Naive thymus-derived CD8-positive, alpha-beta T cell (primary cell): ENCODE data around the gene CSNK1A1L. TPM values are rescaled to one million over a fixed set of nuclear protein-coding genes. Genes with fewer than 3 reads are reported as not detected.
A peak's percentile ranks its signal among the peaks of the same experiment; 100 is the strongest.

Experiments
- ATAC-seq, 2 donors: fragments of 150-1000 bp; cut with Tn5 transposase in 1 of 2; sonication (Bioruptor Pico), chemical (Tn5 transposase) in 1 of 2; 1 replicate in 1 of 2; 2 replicates in 1 of 2; pipeline ENCODE4 v1.10.0; 2021; ENCODE audit warnings: mild to moderate bottlenecking in 2 of 2, moderate library complexity in 2 of 2
- POLR2A ChIA-PET: fragments of 350-600 bp; sonication (Branson Sonifier 250); formaldehyde crosslinking; loops from one replicate; lab custom pipeline; 2021; ENCODE audit warnings: antibody characterized with exemption; lab: Charles Lee
- DNase-seq, 10 donors: peaks; one replicate each; pipeline versions ENCODE4 v3.0.0 to v3.0.0-alpha.2; 2020 to 2022
- H3K27ac Mint-ChIP-seq, 10 donors: one replicate each; pipeline ENCODE4 v1.8.0; 2020 to 2022; ENCODE audit warnings: mild to moderate bottlenecking in 10 of 10, mixed read lengths in 10 of 10, moderate library complexity in 4 of 10, inconsistent platforms in 1 of 10
- H3K27me3 Mint-ChIP-seq, 5 donors: one replicate each; pipeline ENCODE4 v1.8.0; 2021 to 2022; ENCODE audit warnings: mixed read lengths in 5 of 5
- H3K36me3 Mint-ChIP-seq, 3 donors: one replicate each; pipeline ENCODE4 v1.8.0; 2020 to 2022; ENCODE audit warnings: mixed read lengths in 3 of 3, mild to moderate bottlenecking in 2 of 3, inconsistent platforms in 1 of 3
- H3K4me1 Mint-ChIP-seq, 4 donors: one replicate each; pipeline ENCODE4 v1.8.0; 2021 to 2022; ENCODE audit warnings: mixed read lengths in 4 of 4
- H3K4me3 Mint-ChIP-seq, 10 donors: one replicate each; pipeline ENCODE4 v1.8.0; 2020 to 2022; ENCODE audit warnings: mild to moderate bottlenecking in 10 of 10, mixed read lengths in 10 of 10, moderate library complexity in 6 of 10, inconsistent platforms in 1 of 10
- H3K9me3 Mint-ChIP-seq, 9 donors: one replicate each; pipeline ENCODE4 v1.8.0; 2020 to 2022; ENCODE audit warnings: mixed read lengths in 9 of 9, mild to moderate bottlenecking in 3 of 9, inconsistent platforms in 1 of 9, moderate library complexity in 1 of 9
- polyA plus RNA-seq, 3 donors: library from polyadenylated mRNA; unstranded; fragments of 300-500 nt; fragmentation: Illumina TruSeq; gene quantifications; one replicate each; pipeline ENCODE4 v1.2.3, GENCODE V29; 2021
- total RNA-seq, 8 experiments: library from RNA in 2 of 8; stranded (reverse) in 2 of 8; gene quantifications; one replicate each; pipeline ENCODE4 v1.2.3 and lab custom pipeline; 2021 to 2026

The CSNK1A1L gene
- total and polyA plus RNA-seq, 5 experiments from 2014 or later, result not detected

DNA sequence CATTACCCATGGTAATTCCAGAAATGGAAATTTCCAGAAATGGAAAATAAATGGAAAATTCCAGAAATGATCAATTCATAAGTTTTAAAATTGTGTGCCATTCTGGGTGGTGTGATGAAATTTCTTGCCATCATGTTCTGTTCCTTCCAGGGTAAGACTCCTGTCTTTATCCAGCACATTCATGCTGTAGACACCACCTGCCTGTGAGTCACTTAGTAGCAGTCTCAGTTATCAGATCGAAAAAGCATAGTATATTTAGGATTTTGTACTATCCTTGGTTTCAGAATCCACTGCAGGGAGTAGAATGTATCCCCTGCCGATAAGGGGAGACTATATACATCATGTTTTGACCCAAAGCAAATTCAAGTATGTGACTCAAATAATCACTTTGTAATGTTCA, 26.7 kb upstream of the CSNK1A1L start:
- peaks cover 0 to 7% (median 3%) of the 10 kb centered on the region in 5 donors for H3K27me3 Mint-ChIP-seq

DNA sequence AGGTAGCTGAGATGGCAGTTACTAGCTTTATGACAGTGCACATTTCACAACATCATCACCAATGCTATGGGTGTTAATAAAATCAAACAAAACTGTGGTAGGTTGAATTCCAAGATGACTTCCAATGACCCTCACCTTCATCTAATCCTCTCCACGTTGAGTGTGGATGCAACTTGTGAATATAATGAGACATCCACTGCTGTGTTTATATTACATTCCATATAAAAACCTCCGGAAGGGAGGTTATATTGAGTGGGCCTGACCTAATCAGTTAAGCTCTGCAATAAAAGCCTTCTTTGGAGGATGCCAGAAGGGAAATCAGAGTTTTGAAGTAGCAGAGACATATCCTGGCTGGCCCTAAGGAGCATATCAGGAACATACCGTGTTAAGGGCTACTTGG, 25.6 kb upstream of the CSNK1A1L start:
- Mint-ChIP-seq H3K36me3 (peaks cover 0 to 4% (median 0%) of the 10 kb centered on the region in 3 donors), H3K4me3 (no peak overlapping the region), H3K4me1 (no peaks in the 10 kb centered on the region)

More for the DNA sequence above, 26.7 kb upstream of the CSNK1A1L start:
- DNase-seq, result no peak
- Mint-ChIP-seq H3K4me3 (no peak overlapping the region), H3K9me3 (peaks cover 0 to 4% (median 0%) of the 10 kb centered on the region in 9 donors), H3K27ac (no peak overlapping the region), H3K4me1 (no peaks in the 10 kb centered on the region), H3K36me3 (peaks cover 0 to 4% (median 0%) of the 10 kb centered on the region in 3 donors)
- no peak for ATAC-seq
- POLR2A ChIA-PET, result no interaction called here

DNA sequence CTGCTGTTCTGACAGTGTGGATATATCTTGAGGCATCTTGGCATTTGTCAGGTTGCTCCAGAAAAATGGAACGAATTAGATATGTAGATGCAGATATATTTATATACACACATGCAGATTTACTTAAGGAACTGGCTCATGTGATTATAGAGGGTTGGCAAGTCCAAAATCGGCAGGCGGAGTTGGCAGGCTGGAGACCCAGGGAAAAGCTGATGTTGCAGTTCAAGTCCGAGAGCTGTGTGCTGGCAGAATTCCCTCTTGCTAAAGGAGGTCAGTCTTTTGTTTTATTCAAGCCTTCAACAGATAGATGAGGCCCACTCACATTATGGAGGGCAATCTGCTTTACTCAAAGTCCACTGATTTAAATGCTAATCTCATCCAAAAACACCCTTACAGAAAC, 24.4 kb upstream of the CSNK1A1L start:
- Mint-ChIP-seq H3K9me3 (peaks cover 0 to 4% (median 0%) of the 10 kb centered on the region in 9 donors), H3K27me3 (peaks cover 0 to 10% (median 5%) of the 10 kb centered on the region in 5 donors), H3K4me3 (no peak overlapping the region), H3K4me1 (no peaks in the 10 kb centered on the region), H3K27ac (no peak overlapping the region), H3K36me3 (peaks cover 0 to 4% (median 0%) of the 10 kb centered on the region in 3 donors)
- POLR2A ChIA-PET, result no interaction called here
- DNase-seq (no peak), ATAC-seq (no peak)

More for the DNA sequence above, 25.6 kb upstream of the CSNK1A1L start:
- ATAC-seq (no peak), DNase-seq (no peak)
- POLR2A ChIA-PET, result no interaction called here
- Mint-ChIP-seq H3K27ac (no peak overlapping the region), H3K27me3 (peaks cover 0 to 10% (median 5%) of the 10 kb centered on the region in 5 donors), H3K9me3 (peaks cover 0 to 4% (median 0%) of the 10 kb centered on the region in 9 donors)

DNA sequence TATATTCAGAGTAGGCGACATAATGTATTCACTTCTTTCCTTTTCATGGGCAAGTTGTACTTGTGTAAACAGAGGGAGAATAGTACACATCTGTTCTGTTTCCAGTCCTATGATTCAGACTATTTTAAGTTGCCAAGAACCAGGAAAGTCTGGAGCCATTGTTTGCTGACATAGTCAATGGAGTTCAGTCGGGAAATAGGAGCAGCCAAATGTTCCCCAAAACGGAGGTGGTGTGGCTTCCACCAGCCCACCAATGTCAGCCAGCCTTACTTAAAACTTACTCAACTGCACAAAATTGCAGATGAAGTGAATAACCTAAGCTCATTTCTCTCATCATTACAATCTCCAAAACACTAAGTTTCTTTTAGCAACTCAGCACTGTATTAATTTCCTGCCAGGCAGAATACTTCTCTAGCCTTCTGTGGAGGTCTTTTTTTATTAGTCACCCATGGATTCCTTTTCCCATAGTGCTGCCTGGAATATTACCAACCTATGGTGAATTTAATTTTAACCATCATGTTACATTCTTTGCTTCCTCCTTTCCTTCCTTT, 22.3 kb upstream of the CSNK1A1L start:
- ATAC-seq, result no peak
- peaks cover 0 to 4% (median 0%) of the 10 kb centered on the region in 9 donors for H3K9me3 Mint-ChIP-seq
- peaks cover 0 to 4% (median 0%) of the 10 kb centered on the region in 3 donors for H3K36me3 Mint-ChIP-seq
- no peak overlapping the region for H3K4me3 Mint-ChIP-seq
- POLR2A ChIA-PET, result no interaction called here
- no peak overlapping the region for H3K27ac Mint-ChIP-seq
- H3K27me3 Mint-ChIP-seq, result peaks cover 0 to 16% (median 9%) of the 10 kb centered on the region in 5 donors
- DNase-seq, result no peak
- H3K4me1 Mint-ChIP-seq, result no peaks in the 10 kb centered on the region

DNA sequence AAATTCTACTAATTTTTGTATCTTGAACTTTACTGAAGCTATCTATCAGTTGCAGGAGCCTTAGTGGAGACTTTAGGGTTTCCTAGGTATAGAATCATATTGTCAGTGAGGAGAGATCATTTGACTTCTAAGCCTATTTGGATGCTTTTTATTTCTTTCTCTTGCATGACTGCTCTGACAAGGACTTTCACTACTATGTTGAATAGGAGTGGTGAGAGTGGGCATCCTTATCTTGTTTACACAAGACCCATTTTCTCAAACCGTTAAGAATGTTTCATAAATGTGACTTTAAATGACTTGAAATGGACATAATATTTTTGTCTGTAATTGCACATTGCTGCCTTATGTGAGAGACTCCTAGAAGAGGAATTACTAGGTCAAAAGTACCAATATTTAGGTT, 17.9 kb upstream of the CSNK1A1L start:
- POLR2A ChIA-PET, result no interaction called here
- Mint-ChIP-seq H3K36me3 (no peaks in the 10 kb centered on the region), H3K9me3 (no peaks in the 10 kb centered on the region), H3K4me1 (no peaks in the 10 kb centered on the region), H3K4me3 (no peak overlapping the region), H3K27ac (no peak overlapping the region), H3K27me3 (peaks cover 7 to 27% (median 14%) of the 10 kb centered on the region in 5 donors)
- ATAC-seq, result no peak
- no peak for DNase-seq

DNA sequence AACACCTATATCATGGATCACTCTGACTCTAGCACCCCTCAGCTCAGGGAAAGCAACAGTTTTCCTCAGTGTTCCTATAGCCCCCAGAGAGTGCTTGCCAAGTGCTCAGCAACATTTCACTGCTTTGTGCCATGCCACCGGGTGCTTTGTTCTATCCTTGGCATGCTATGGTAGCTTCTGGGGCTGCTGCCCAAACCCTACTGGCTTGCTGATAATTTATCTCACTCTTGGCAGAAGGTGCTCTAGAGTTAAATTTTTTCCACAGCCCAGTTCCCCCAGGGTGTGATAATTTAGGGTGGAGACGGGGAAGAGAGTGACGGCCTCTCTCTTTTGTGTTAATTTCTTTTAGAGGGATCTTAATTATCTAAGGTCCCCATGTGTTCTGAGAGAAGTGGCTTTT, 12.6 kb upstream of the CSNK1A1L start:
- DNase-seq, result no peak
- no peaks in the 10 kb centered on the region for H3K9me3 Mint-ChIP-seq
- H3K27ac Mint-ChIP-seq, result no peak overlapping the region
- no peak overlapping the region for H3K4me3 Mint-ChIP-seq
- ATAC-seq, result no peak
- no peaks in the 10 kb centered on the region for H3K4me1 Mint-ChIP-seq
- no peaks in the 10 kb centered on the region for H3K36me3 Mint-ChIP-seq
- POLR2A ChIA-PET, result no interaction called here
- H3K27me3 Mint-ChIP-seq, result peaks cover 4 to 17% (median 10%) of the 10 kb centered on the region in 5 donors

DNA sequence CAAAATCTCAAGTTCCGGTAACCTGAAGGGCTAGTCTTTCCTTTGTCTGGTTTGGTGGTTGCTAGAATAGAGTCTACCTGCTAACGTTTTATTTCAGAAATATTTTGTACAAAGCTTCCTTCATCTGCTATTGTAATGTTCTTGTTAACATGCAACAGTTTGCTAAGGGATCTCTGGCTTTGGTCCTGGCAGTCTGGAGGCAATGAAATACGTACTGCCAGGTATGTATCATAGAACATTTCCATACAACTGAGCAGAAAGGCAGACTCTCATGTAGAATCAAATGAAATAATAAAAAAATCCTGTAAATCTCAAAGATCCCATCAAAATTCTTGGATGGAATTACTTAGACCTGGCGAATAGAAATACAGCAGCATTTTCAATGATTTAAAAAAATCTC, 8.8 kb upstream of the CSNK1A1L start:
- POLR2A ChIA-PET, result no interaction called here
- no peak for ATAC-seq
- DNase-seq, result no peak
- no peak overlapping the region for H3K27ac Mint-ChIP-seq
- H3K4me3 Mint-ChIP-seq, result no peak overlapping the region
- H3K36me3 Mint-ChIP-seq, result no peaks in the 10 kb centered on the region
- peaks cover 0 to 7% (median 2%) of the 10 kb centered on the region in 5 donors for H3K27me3 Mint-ChIP-seq
- no peaks in the 10 kb centered on the region for H3K4me1 Mint-ChIP-seq
- H3K9me3 Mint-ChIP-seq, result no peaks in the 10 kb centered on the region

DNA sequence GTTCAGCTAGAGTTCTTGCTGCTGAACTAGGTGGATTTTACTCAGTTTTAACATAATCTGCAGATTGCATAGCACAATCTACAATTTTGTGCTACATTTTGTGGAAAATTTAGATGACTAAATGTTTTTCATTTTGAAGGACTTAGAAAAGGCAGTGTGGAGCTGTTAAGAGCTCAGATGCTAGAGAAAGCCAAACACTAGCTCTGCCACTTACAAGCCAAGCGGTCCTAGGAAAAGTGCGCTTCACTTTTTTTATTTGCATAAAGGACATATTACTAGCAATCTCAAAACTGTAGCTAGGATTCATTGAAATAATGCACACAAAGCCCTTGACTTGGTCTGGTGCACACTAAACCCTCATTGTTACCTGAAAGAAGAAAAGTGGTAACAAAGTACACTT, 8.1 kb upstream of the CSNK1A1L start:
- POLR2A ChIA-PET, result no interaction called here
- DNase-seq (no peak), ATAC-seq (no peak)
- H3K4me3 Mint-ChIP-seq, result no peak overlapping the region
- H3K9me3 Mint-ChIP-seq, result no peaks in the 10 kb centered on the region
- peaks cover 0 to 7% (median 2%) of the 10 kb centered on the region in 5 donors for H3K27me3 Mint-ChIP-seq
- H3K36me3 Mint-ChIP-seq, result no peaks in the 10 kb centered on the region
- H3K4me1 Mint-ChIP-seq, result no peaks in the 10 kb centered on the region
- H3K27ac Mint-ChIP-seq, result no peak overlapping the region

DNA sequence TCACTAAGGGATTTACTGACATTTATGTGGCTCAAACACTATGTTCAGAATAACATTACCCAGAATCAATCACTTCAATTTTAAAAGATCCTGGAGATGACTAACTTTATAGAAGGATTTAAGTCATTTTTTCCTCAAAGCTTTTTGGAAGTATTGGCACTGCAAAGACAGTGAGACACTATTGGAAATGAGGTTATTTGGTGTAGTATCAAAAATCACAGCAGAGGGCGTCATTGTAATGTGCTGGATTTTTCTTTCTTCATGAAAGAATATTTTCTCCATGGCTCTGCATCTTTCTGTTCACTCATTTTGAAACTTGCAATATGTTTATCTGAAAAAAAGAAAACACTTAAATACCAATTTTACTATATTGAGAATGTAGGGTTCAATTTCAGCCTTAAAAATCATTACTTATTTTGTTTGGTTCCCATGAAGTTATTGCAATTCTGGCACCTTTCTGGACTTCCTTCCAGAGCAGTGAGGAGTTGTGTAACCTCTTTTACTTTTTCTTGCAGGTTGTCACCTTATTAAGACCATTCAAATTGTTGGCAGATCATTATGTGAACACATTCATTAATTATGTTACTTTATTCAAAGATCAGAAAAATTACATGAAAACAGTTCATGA, 3.7 kb upstream of the CSNK1A1L start:
- DNase-seq (peak in 2 of 10 donors; percentile 0 to 1), ATAC-seq (no peak)
- H3K27ac Mint-ChIP-seq, result no peak overlapping the region
- H3K4me3 Mint-ChIP-seq, result no peak overlapping the region
- peaks cover 0 to 7% (median 0%) of the 10 kb centered on the region in 5 donors for H3K27me3 Mint-ChIP-seq
- no peaks in the 10 kb centered on the region for H3K36me3 Mint-ChIP-seq
- POLR2A ChIA-PET, result no interaction called here
- H3K9me3 Mint-ChIP-seq, result no peaks in the 10 kb centered on the region
- H3K4me1 Mint-ChIP-seq, result no peaks in the 10 kb centered on the region

DNA sequence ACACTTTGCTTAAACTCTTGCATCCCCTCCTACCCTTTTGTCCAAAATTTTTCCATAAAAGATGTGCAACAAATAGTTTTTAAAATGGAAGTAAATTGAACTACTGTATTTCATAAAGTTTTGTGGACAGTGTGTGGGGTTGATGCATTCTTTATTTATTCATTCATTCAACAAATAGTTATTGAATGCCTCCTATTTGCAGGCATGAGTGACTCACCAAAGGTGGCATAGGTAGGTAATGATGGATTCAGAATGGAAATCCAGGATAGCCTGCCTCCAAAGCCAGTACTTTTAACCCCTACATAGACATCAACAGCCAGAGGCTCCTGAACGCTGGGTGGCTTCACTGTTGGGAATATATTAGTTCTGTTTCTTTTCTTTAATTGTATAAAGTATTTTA, 2.4 kb upstream of the CSNK1A1L start:
- ATAC-seq (no peak), DNase-seq (no peak)
- Mint-ChIP-seq H3K27ac (no peak overlapping the region), H3K4me3 (no peak overlapping the region), H3K4me1 (no peaks in the 10 kb centered on the region), H3K9me3 (no peaks in the 10 kb centered on the region), H3K27me3 (peaks cover 0 to 5% (median under 1%) of the 10 kb centered on the region in 5 donors), H3K36me3 (no peaks in the 10 kb centered on the region)
- POLR2A ChIA-PET, result no interaction called here

DNA sequence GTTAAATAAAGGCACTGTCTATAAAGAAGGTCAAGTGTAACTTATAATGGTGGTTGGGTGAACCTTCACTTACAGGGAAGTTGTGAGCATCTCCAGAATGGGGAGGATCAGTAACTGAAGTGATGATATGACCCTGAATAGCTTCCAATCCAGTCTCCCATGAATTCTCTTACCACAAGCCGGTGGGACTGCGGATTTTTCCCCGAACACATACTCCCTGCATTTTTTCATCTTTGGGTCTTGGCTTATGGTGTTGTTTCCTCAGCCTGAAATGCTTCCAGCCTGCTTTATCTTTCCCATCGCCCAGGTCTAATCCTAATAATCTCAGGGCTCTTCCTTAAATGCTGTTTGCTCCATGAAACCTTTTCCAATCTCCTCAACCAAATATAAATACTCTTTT, 2.0 kb upstream of the CSNK1A1L start:
- Mint-ChIP-seq H3K36me3 (no peaks in the 10 kb centered on the region), H3K4me1 (no peaks in the 10 kb centered on the region), H3K27ac (no peak overlapping the region), H3K9me3 (no peaks in the 10 kb centered on the region), H3K27me3 (peaks cover 0 to 4% (median 2%) of the 10 kb centered on the region in 5 donors), H3K4me3 (no peak overlapping the region)
- no peak for ATAC-seq
- POLR2A ChIA-PET, result no interaction called here
- DNase-seq, result no peak

DNA sequence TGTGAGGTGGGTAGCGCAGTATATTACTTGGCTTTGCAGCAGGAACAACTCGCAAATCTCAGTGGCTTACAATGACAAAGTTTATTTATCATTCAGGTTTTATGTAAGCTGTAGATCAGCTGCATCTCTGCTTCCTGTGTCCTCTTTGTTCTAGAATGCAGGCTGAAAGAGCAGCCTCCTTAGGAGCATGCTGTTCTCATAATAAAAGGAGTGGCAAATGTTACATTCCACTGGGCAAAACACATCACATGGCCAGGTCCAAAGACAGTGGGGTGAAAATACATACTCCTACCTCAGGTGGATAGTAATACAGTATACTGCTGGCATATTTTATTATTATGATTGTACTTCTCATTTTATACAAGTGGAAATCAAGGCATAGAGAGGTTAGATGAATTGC, 1.2 kb upstream of the CSNK1A1L start:
- Mint-ChIP-seq H3K4me3 (no peak overlapping the region), H3K4me1 (no peaks in the 10 kb centered on the region), H3K36me3 (no peaks in the 10 kb centered on the region), H3K27ac (no peak overlapping the region), H3K27me3 (peaks cover 0 to 9% (median 4%) of the 10 kb centered on the region in 5 donors), H3K9me3 (no peaks in the 10 kb centered on the region)
- POLR2A ChIA-PET, result no interaction called here
- ATAC-seq (no peak), DNase-seq (no peak)

DNA sequence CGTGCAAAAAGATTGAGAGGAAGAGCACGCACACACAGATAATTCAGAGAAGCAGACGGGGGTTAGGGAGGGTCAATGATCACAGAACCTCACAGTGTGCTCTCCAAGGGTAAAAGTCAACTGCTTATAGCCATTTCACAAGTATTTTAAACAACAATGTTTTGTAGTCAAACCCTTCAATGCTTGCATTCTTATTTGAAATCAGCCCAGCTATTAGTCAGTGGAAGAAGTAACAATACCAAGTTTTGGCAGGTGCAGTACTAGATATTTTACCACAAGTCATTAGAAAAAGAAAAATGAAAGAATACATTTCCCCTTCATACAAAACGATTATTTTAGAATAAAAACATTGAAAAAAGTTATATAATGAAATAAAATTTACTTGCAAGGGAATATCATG, 2.6 kb downstream of the CSNK1A1L start:
- H3K27ac Mint-ChIP-seq, result no peak overlapping the region
- no peaks in the 10 kb centered on the region for H3K4me1 Mint-ChIP-seq
- ATAC-seq (no peak), DNase-seq (no peak)
- no peaks in the 10 kb centered on the region for H3K36me3 Mint-ChIP-seq
- no peaks in the 10 kb centered on the region for H3K9me3 Mint-ChIP-seq
- POLR2A ChIA-PET, result no interaction called here
- no peak overlapping the region for H3K4me3 Mint-ChIP-seq
- peaks cover 4 to 12% (median 8%) of the 10 kb centered on the region in 5 donors for H3K27me3 Mint-ChIP-seq

DNA sequence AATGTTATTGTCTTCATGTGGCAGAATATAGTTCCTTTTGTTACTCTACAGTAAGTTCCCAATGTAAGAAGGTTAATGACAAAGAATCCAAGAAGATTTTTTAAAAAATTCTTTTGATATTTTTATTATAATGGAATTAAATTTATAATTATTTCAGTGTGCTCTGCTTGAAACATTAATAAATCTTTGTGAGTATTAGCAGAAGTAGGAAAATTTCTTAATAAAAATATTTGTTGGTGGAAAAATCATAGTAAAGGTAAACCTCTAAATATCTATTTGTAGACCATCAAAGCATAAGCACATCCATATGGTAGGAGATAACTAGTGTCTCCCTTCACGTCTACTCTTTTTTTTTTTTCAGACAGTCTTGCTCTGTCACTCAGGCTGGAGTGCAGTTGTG, 4.3 kb downstream of the CSNK1A1L start:
- Mint-ChIP-seq H3K9me3 (no peaks in the 10 kb centered on the region), H3K4me3 (no peak overlapping the region), H3K4me1 (no peaks in the 10 kb centered on the region), H3K27me3 (peaks cover 4 to 12% (median 9%) of the 10 kb centered on the region in 5 donors), H3K27ac (no peak overlapping the region), H3K36me3 (no peaks in the 10 kb centered on the region)
- ATAC-seq (no peak), DNase-seq (no peak)
- POLR2A ChIA-PET, result no interaction called here
